Epidermal melanocyte (primary cell): ENCODE measurements around the gene ITPR2.

Experiments
- DNase-seq: peaks from one replicate; pipeline ENCODE4 v3.0.0; 2011; ENCODE audit warnings: low spot score; ENCODE audit not compliant: insufficient read length

Gene ITPR2

GRCh38 chr12:26425587-26426260, 407.3 kb downstream of the ITPR2 start:
- DNase-seq = no peak

DNA sequence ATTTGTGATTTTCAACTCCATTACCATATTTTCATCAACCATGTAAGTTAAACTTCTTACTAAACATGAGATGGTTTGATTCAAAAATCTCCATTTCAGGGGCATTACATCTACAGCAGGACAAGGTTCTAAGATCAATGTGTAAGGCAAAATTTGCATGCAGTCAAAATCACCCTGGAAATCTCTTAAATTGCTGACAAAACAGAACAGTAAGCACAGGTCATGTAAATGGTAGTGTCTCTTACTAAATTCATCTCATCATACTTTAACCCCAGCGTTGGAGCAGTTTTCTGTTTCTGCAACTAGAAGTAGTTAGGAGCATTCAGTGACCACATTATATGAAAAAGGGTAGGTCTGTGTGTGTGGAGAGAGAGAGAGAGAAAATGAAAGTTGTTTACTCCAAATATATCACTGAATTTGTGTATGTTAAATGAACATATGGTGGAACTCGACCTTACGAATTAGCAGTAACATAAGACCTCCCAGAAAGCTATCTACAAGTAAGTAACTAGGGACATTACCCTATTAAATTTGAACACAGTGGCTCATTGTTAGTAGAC, 410.1 kb downstream of the ITPR2 start:
- DNase-seq = no peak

DNA sequence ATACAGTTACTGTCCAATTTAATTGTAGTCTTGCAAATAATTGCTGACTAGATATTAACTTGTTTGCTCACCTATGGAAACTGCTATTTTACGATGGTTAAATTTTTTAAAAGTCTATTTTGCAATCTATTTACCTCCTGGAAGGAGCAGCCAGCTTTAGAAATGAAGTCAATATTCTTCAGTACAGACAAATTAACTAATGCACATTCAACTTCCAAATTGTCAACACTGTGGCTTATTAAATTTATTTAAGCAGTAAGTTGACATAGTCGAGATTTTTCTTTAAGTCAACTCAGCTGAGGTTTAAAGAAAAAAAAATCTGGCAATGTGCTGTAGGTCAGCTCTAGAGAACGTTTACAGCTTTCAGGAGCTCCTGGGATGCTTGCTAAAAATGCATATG, 416.4 kb downstream of the ITPR2 start:
- DNase-seq = no peak

DNA sequence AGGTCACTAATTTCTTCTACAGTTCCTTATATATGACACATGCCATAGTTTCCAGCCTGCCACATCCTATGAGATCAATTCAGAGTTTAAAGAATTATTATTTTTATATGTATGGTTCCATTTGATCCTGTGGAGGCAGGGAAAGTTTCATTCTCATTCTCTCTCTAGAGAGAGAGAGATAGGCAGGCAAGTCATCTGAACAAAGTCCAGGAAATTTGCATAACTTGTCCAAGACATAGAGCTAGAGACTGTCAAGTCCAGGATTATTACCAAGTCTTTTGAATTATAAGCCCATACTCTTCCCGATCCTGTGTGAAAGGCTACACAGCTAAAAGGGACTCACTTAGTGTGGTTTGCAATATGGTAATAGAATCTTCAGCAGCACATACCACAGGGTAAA, 422.3 kb downstream of the ITPR2 start:
- no peak for DNase-seq

DNA sequence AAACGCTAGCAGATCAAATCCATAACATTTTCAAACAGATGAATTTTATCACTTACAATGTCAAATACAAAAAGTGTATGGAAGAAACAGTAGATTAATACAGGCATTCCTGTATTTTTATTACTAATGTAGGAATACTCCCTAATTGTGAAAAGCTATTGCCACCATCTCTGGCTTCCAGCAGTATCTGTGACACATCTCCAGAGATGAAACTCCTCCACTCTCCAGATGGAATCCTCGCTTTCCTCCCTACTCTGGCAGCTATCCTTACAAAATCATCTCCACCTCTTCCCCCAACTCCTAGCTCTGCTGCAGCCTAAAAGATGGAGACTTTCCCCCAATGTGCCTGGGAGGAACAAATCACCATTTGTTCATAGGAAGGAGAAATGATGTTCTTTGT, 426.2 kb downstream of the ITPR2 start:
- no peak for DNase-seq

- DNase-seq = no peak
These were observed 426.6 kb downstream of the ITPR2 start for GRCh38 chr12:26406391-26406790.

- no peak for DNase-seq
These were observed 429.4 kb downstream of the ITPR2 start for GRCh38 chr12:26403601-26404000.

GRCh38 chr12:26402648-26403047, 430.3 kb downstream of the ITPR2 start:
- no peak for DNase-seq

DNA sequence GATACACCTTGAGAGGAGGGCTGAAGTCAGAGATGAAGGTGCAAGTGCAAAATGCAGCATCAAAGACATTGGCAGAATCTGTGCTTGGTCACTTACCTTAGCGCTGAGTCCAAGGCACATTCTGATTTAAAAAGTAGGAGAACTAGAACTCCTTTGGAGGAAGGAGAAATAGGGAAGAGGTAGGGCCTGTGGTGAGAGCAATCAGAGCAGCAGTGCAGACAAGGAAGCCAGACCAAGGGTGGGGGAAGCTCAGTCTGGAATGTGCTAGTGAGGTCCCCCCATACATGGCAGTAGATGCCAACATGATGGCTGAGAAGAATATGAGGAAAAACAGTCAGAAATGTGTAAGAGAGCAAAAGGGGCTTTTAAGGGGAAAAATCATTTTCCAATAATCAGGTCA, 431.1 kb downstream of the ITPR2 start:
- DNase-seq = no peak

DNA sequence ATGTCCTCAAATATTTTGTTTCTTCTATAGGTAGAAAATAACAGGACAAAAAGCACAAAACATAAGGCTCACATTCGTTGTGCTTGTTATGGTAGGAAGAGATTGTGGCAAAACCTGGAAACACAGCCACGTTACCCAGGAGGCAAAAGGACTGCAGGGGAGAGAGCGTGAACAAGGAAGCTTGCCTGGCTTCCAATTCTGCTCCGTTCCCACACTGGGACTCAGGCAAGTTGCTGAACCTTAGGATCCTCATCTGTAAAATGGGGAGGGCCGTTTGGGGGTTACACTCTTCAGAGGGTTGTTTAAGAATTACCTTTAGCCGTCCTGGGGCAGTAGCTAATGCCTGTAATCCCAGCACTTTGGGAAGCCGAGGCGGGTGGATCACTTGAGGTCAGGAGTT, 432.4 kb downstream of the ITPR2 start:
- no peak for DNase-seq

GRCh38 chr12:26399381-26399780, 433.6 kb downstream of the ITPR2 start:
- no peak for DNase-seq

GRCh38 chr12:26396402-26396801, 436.6 kb downstream of the ITPR2 start:
- DNase-seq = no peak

- DNase-seq = no peak
These were observed 443.7 kb downstream of the ITPR2 start for GRCh38 chr12:26389343-26389742.

DNA sequence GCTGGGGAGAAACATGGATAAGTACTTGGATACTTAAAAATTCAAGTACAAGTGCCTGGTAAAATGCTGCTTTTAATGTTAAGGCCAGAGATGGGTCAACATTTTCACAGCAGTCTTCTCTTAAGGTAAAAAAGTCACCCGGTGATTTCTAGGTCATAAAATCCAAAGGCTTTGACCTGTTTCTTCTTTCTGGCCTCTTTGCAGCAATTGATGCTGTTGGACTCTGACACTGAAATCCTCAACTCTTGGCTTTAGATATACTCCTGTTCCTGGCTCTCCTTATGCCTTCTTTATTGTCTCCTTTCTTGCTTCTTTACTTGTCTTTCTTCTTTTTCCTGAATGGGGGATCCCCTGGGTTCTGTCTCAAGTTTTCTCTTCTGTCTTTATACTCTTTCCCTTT, 448.5 kb downstream of the ITPR2 start:
- no peak for DNase-seq

DNA sequence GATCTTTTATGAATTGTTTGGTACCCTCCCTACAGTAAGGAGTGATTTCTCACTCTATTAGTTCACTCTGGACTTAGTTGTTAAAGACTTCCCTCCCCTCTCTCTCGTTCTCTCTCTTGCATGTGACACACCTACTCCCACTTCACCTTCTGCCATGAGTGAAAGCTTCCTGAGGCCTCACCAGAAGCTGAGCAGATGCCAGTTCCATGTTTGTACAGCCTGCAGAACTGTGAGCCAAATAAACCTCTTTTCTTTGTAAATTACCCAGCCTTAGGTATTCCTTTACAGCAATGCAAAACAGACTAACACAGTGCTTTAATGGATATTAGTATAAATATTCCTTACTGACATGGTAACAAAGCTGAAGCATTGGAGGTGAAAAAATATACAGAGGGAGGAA, 450.0 kb downstream of the ITPR2 start:
- no peak for DNase-seq

DNA sequence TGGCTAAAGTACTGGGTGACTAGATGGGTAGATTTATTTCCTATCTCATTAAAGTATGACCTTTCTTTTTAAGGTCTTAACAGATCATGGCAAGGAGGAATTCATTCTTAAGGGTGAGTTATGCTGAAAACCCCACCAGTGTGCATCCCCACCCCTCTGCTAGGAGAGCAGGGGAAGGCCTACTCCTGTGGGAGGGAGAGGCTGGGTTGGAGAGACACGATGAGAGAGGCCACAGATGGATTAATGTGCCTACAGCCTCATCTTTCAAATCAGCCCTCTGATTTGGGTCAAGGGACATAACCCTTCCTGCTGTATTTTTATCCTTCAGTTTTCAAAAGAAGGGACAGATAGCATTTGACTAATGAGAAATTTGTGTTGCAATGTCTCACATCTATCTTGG, 452.1 kb downstream of the ITPR2 start:
- no peak for DNase-seq

- no peak for DNase-seq
These were observed 453.1 kb downstream of the ITPR2 start for GRCh38 chr12:26379777-26380467.

GRCh38 chr12:26378711-26379110, 454.3 kb downstream of the ITPR2 start:
- no peak for DNase-seq

DNA sequence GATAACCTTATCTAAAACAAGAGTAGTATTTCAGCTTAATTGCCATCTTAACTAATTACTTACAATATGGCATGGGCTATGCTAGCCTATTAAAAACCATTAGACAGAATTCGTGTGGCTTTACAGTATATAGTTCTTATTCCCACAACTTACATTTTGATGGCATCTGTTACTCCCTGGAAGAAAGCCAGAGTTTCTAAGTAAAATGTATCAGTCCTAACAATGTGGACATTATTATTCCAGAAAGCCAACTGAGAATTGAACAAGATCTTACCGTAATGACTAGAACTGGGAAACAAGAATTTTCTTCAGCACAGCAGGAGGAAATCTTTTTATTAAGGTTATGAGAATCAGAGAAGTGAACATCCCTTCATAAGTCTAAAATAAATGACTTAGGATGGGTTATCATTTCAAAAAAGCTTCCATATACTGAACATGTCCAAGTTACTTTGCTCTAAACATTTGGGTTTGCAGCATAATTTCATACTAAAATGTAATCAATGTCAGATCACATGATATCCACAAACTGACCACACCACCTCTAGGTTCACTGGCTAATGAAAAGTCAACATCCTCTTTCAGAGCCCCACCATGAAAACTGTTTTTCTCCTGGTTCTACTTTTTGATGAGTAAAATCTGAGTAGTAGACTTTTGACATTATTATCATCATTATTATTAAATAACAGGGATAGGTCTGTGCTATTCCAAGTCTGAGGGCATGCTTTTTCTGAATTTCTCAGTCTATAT, 457.9 kb downstream of the ITPR2 start:
- no peak for DNase-seq

DNA sequence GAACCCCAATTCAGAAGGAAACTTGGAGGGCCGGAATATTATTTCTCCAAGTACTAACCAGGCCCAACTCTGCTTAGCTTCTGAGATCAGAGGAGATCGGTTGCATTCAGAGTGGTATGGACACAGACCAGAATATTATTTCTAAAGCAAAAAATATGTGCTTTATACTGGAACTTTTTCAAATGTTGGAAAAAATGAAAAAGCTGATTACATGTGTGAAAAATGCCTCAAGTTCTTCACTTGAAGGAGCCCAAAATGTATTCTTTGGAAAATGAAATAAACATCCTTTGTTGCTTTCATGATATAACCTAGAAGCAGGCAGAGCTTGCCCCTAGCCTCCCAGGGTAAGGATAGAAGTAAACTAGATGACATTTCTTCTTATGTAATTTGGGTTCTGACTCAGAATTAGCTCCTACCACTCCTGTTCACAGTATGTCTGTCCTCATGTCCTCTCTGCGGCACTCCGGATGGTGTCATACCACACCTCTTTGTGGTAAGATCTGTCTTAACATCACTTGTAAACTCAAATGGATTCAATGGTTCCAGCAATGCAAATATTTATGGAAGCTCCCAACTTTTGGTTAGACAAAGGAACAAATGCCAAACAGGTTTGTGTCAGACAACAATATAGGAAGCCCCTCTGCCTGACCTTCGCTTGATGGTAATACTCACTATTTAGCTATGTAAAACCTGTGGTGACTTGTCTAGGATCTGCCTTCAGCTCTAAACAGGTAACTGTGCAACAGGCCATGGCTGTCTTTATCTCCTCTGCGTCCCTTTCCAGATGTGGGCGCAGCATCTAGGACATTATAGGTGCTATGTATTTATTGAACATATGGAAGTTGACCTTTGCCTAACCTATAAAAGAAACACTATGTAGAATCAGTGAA, 459.1 kb downstream of the ITPR2 start:
- DNase-seq = no peak

DNA sequence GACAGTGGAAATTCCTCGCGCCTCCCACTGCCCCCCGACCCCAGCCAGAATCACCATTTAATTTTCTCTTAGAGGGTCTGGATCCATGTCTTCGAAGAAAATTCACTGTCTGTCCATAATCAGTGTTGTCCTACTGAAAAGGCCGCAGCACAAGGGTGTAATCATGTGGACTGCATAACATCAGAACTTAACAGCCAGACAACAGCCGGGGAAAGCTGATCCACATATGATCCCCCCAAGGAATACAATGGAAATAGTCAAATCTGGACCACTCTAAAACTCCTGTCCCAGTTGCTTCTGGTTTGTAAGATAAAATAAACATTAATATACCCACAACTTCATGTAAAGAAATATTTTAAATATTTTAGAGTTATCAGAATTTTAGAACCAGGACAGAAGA, 460.1 kb downstream of the ITPR2 start:
- DNase-seq = no peak
